Neural progenitor cell (in vitro differentiated cells): ENCODE measurements around the gene VCL. TPM values are rescaled to one million over a fixed set of nuclear protein-coding genes. Genes with fewer than 3 reads are reported as not detected.

Experiments
- DNase-seq: peaks from one replicate; pipeline ENCODE4 v3.0.0-alpha.2; 2016; ENCODE audit warnings: low spot score
- H2AFZ ChIP-seq: fragments of 200-600 bp; sonication (generic); replicated peaks from 2 replicates; pipeline ENCODE4 v1.6.1; 2016; ENCODE audit warnings: antibody characterized with exemption
- H3F3A ChIP-seq: fragments of 200-600 bp; sonication (generic); 2 replicates; pipeline ENCODE4 v1.6.1; 2016; ENCODE audit warnings: antibody characterized with exemption, low read depth
- H3K27ac ChIP-seq: fragments of 200-600 bp; sonication (generic); 2 replicates; pipeline ENCODE4 v1.5.1; 2016; ENCODE audit warnings: mild to moderate bottlenecking
- H3K27me3 ChIP-seq: fragments of 200-600 bp; sonication (generic); 2 replicates; pipeline ENCODE4 v1.6.1; 2016; ENCODE audit warnings: mild to moderate bottlenecking, moderate library complexity
- H3K36me3 ChIP-seq: fragments of 200-600 bp; sonication (generic); 2 replicates; pipeline ENCODE4 v1.5.1; 2016
- H3K4me1 ChIP-seq: fragments of 200-600 bp; sonication (generic); 2 replicates; pipeline ENCODE4 v1.6.1; 2016; ENCODE audit warnings: mixed run types
- H3K4me2 ChIP-seq: fragments of 200-600 bp; sonication (generic); 2 replicates; pipeline ENCODE4 v1.6.1; 2016
- H3K4me3 ChIP-seq: fragments of 200-600 bp; sonication (generic); 2 replicates; pipeline ENCODE4 v1.5.1; 2016
- H3K79me2 ChIP-seq: fragments of 200-600 bp; sonication (generic); 2 replicates; pipeline ENCODE4 v1.6.1; 2016; ENCODE audit warnings: low read depth
- H3K9ac ChIP-seq: fragments of 200-600 bp; sonication (generic); 2 replicates; pipeline ENCODE4 v1.6.1; 2016
- H3K9me3 ChIP-seq: fragments of 200-600 bp; sonication (generic); 2 replicates; pipeline ENCODE4 v1.5.1; 2016; ENCODE audit warnings: low read depth
- H4K20me1 ChIP-seq: fragments of 200-600 bp; sonication (generic); 2 replicates; pipeline ENCODE4 v1.6.1; 2016; ENCODE audit warnings: low read depth
- H3K27ac Mint-ChIP-seq: 3 replicates; pipeline ENCODE4 v1.8.0; 2021; ENCODE audit warnings: mixed read lengths
- H3K27me3 Mint-ChIP-seq: 2 replicates; pipeline ENCODE4 v1.8.0; 2022; ENCODE audit warnings: low read depth, mild to moderate bottlenecking, inconsistent platforms, moderate library complexity, mixed read lengths; ENCODE audit not compliant: insufficient read depth
- H3K36me3 Mint-ChIP-seq: 3 replicates; pipeline ENCODE4 v1.8.0; 2021; ENCODE audit warnings: mixed read lengths
- H3K4me1 Mint-ChIP-seq: 3 replicates; pipeline ENCODE4 v1.8.0; 2021; ENCODE audit warnings: mixed read lengths
- H3K4me3 Mint-ChIP-seq: 3 replicates; pipeline ENCODE4 v1.8.0; 2021; ENCODE audit warnings: mild to moderate bottlenecking, moderate library complexity, mixed read lengths
- H3K9me3 Mint-ChIP-seq: 3 replicates; pipeline ENCODE4 v1.8.0; 2020; ENCODE audit warnings: mixed read lengths
- CTCF ChIP-seq: fragments of 200-600 bp; sonication (generic); IDR thresholded peaks from 2 replicates; pipeline ENCODE4 v1.5.1; 2017; ENCODE audit warnings: antibody characterized with exemption, mild to moderate bottlenecking
- EZH2 ChIP-seq: fragments of 200-600 bp; sonication (generic); IDR thresholded peaks from 2 replicates; pipeline ENCODE4 v1.6.1; 2017; ENCODE audit warnings: antibody characterized with exemption, mild to moderate bottlenecking, moderate library complexity
- EZH2phosphoT487 ChIP-seq: fragments of 200-600 bp; sonication (generic); IDR thresholded peaks from 2 replicates; pipeline ENCODE4 v1.6.1; 2017; ENCODE audit warnings: antibody characterized with exemption
- total RNA-seq: library from RNA; depleted of rRNA; stranded (reverse); fragments of >200 nt; gene quantifications from 2 replicates; pipeline ENCODE4 v1.2.3, GENCODE V29; 2015; ENCODE audit warnings: low replicate concordance

VCL gene
- total RNA-seq, 1 donor from 2014 or later, result 96.9 TPM

GRCh38 chr10:74107391-74107790, 109.5 kb downstream of the VCL start:
- Histone ChIP-seq H2AFZ (no peak overlapping the region), H4K20me1 (no peaks in the 10 kb centered on the region), H3K27me3 (no peaks in the 10 kb centered on the region), H3K4me1 (no peaks in the 10 kb centered on the region), H3F3A (no peaks in the 10 kb centered on the region), H3K79me2 (no peaks in the 10 kb centered on the region), H3K9ac (no peak overlapping the region), H3K27ac (no peak overlapping the region), H3K36me3 (no peaks in the 10 kb centered on the region), H3K4me2 (no peak overlapping the region), H3K9me3 (no peaks in the 10 kb centered on the region), H3K4me3 (no peak overlapping the region)
- DNase-seq, result no peak
- no peak overlapping the region for H3K4me3 Mint-ChIP-seq
- no peaks in the 10 kb centered on the region for H3K27me3 Mint-ChIP-seq
- H3K36me3 Mint-ChIP-seq, result peaks cover 66% of the 10 kb centered on the region
- no peak overlapping the region for H3K27ac Mint-ChIP-seq
- H3K9me3 Mint-ChIP-seq, result no peaks in the 10 kb centered on the region
- no peaks in the 10 kb centered on the region for H3K4me1 Mint-ChIP-seq
- TF ChIP-seq CTCF (no peak), EZH2phosphoT487 (no peak), EZH2 (no peak)

- no peak for DNase-seq
- no peak overlapping the region for H3K4me2 ChIP-seq
- no peaks in the 10 kb centered on the region for H3K79me2 ChIP-seq
- no peak overlapping the region for H3K27ac Mint-ChIP-seq
- no peaks in the 10 kb centered on the region for H3K27me3 Mint-ChIP-seq
- H3K4me3 ChIP-seq, result no peak overlapping the region
- no peak overlapping the region for H3K9ac ChIP-seq
- no peaks in the 10 kb centered on the region for H3K36me3 ChIP-seq
- no peaks in the 10 kb centered on the region for H3K9me3 Mint-ChIP-seq
- H3K4me1 ChIP-seq, result no peaks in the 10 kb centered on the region
- no peaks in the 10 kb centered on the region for H3F3A ChIP-seq
- TF ChIP-seq CTCF, result no peak
- no peak for TF ChIP-seq EZH2
- TF ChIP-seq EZH2phosphoT487, result no peak
- no peak overlapping the region for H3K27ac ChIP-seq
- peaks cover 77% of the 10 kb centered on the region for H3K36me3 Mint-ChIP-seq
- H2AFZ ChIP-seq, result no peak overlapping the region
- H3K4me1 Mint-ChIP-seq, result no peaks in the 10 kb centered on the region
- H3K9me3 ChIP-seq, result no peaks in the 10 kb centered on the region
- H3K4me3 Mint-ChIP-seq, result no peak overlapping the region
- H3K27me3 ChIP-seq, result no peaks in the 10 kb centered on the region
- H4K20me1 ChIP-seq, result peaks cover under 1% of the 10 kb centered on the region
These were observed 111.5 kb downstream of the VCL start for GRCh38 chr10:74109452-74109851.

GRCh38 chr10:74110120-74110519, 112.2 kb downstream of the VCL start:
- Histone ChIP-seq H3K27ac (no peak overlapping the region), H3F3A (no peaks in the 10 kb centered on the region), H3K36me3 (no peaks in the 10 kb centered on the region), H3K4me2 (no peak overlapping the region), H3K27me3 (no peaks in the 10 kb centered on the region), H3K4me1 (no peaks in the 10 kb centered on the region), H2AFZ (no peak overlapping the region), H3K4me3 (no peak overlapping the region), H3K79me2 (no peaks in the 10 kb centered on the region), H4K20me1 (peaks cover 5% of the 10 kb centered on the region), H3K9ac (no peak overlapping the region), H3K9me3 (no peaks in the 10 kb centered on the region)
- peaks cover 73% of the 10 kb centered on the region for H3K36me3 Mint-ChIP-seq
- DNase-seq, result no peak
- no peak overlapping the region for H3K27ac Mint-ChIP-seq
- H3K4me1 Mint-ChIP-seq, result no peaks in the 10 kb centered on the region
- no peaks in the 10 kb centered on the region for H3K9me3 Mint-ChIP-seq
- TF ChIP-seq CTCF, result no peak
- no peak for TF ChIP-seq EZH2phosphoT487
- no peak for TF ChIP-seq EZH2
- no peak overlapping the region for H3K4me3 Mint-ChIP-seq
- H3K27me3 Mint-ChIP-seq, result no peaks in the 10 kb centered on the region

- H3K27ac ChIP-seq, result no peak overlapping the region
- H3K4me3 Mint-ChIP-seq, result no peak overlapping the region
- no peaks in the 10 kb centered on the region for H3K27me3 Mint-ChIP-seq
- peaks cover 72% of the 10 kb centered on the region for H3K36me3 Mint-ChIP-seq
- no peak for DNase-seq
- no peak overlapping the region for H3K4me2 ChIP-seq
- H3K36me3 ChIP-seq, result peaks cover 6% of the 10 kb centered on the region
- TF ChIP-seq CTCF (no peak), EZH2phosphoT487 (no peak), EZH2 (no peak)
- no peaks in the 10 kb centered on the region for H3K9me3 ChIP-seq
- no peaks in the 10 kb centered on the region for H3K79me2 ChIP-seq
- H3K4me1 ChIP-seq, result no peaks in the 10 kb centered on the region
- no peak overlapping the region for H2AFZ ChIP-seq
- no peak overlapping the region for H3K4me3 ChIP-seq
- H3K9ac ChIP-seq, result no peak overlapping the region
- H3K9me3 Mint-ChIP-seq, result no peaks in the 10 kb centered on the region
- no peaks in the 10 kb centered on the region for H3K4me1 Mint-ChIP-seq
- no peak overlapping the region for H3K27ac Mint-ChIP-seq
- no peaks in the 10 kb centered on the region for H3K27me3 ChIP-seq
- peaks cover 5% of the 10 kb centered on the region for H4K20me1 ChIP-seq
- peaks cover 3% of the 10 kb centered on the region for H3F3A ChIP-seq
These were observed 113.9 kb downstream of the VCL start for GRCh38 chr10:74111799-74112198.
